Measurements from ENCODE around the gene CAMTA2.
"Not testable (repeated sequence)": the region's sequence is repeated elsewhere in the genome, so short reads cannot be mapped to it uniquely, and the experiment has no call there.

Gene CAMTA2

GRCh38 chr17:4945176-4945943, 42.1 kb downstream of the CAMTA2 start:
- DNase-seq: no peak

GRCh38 chr17:4944554-4945175, 42.8 kb downstream of the CAMTA2 start:
- DNase-seq: no peak

GRCh38 chr17:4944163-4944553, 43.3 kb downstream of the CAMTA2 start:
- no peak for DNase-seq

GRCh38 chr17:4942760-4943508, 44.5 kb downstream of the CAMTA2 start:
- DNase-seq: no peak

GRCh38 chr17:4941319-4941610, 46.2 kb downstream of the CAMTA2 start:
- no peak for DNase-seq

- DNase-seq: no peak
Measured at GRCh38 chr17:4940555-4941318, 46.7 kb downstream of the CAMTA2 start.

GRCh38 chr17:4939796-4940554, 47.5 kb downstream of the CAMTA2 start, which contains the start of the genes RNF167 and SLC25A11:
Gene RNF167 (plus strand): TSS chr17:4940268. CDS start chr17:4940910, 642 bp downstream.
Gene SLC25A11 (minus strand): TSS chr17:4940046. CDS start chr17:4939910, 136 bp downstream.
- peak; percentile 97 for DNase-seq

- DNase-seq: peak; percentile 59
Measured at GRCh38 chr17:4939546-4939795, 48.0 kb downstream of the CAMTA2 start.

- no peak for DNase-seq
Measured at GRCh38 chr17:4938688-4939545, 48.6 kb downstream of the CAMTA2 start.

- no peak for DNase-seq
Measured at GRCh38 chr17:4938069-4938491, 49.4 kb downstream of the CAMTA2 start.

- no peak for DNase-seq
Measured at GRCh38 chr17:4937553-4937952, 49.9 kb downstream of the CAMTA2 start.

- DNase-seq: no peak
Measured at GRCh38 chr17:4936436-4936835, 51.0 kb downstream of the CAMTA2 start.

GRCh38 chr17:4935650-4936049, 51.8 kb downstream of the CAMTA2 start:
- no peak for DNase-seq

GRCh38 chr17:4934173-4934979, 53.1 kb downstream of the CAMTA2 start:
- DNase-seq: no peak

- no peak for DNase-seq
Measured at GRCh38 chr17:4933646-4934045, 53.8 kb downstream of the CAMTA2 start.

GRCh38 chr17:4932756-4933155, 54.7 kb downstream of the CAMTA2 start:
- DNase-seq: no peak

- no peak for DNase-seq
Measured at GRCh38 chr17:4931963-4932362, 55.5 kb downstream of the CAMTA2 start, which contains the start of gene GP1BA. Gene GP1BA (plus strand): TSS chr17:4932277. CDS start chr17:4932605, 328 bp downstream.

- no peak for DNase-seq
Measured at GRCh38 chr17:4928881-4929280, 58.6 kb downstream of the CAMTA2 start.

GRCh38 chr17:4926577-4927335, 60.7 kb downstream of the CAMTA2 start:
- not testable (repeated sequence) for DNase-seq

GRCh38 chr17:4921320-4921719, 66.2 kb downstream of the CAMTA2 start:
- DNase-seq: no peak

Measured in right forelimb (tissue), 1 donor.